M059J (cell line): ENCODE data around the gene LENG1. TPM values are rescaled to one million over a fixed set of nuclear protein-coding genes. Genes with fewer than 3 reads are reported as not detected.
A peak's percentile ranks its signal among the peaks of the same experiment; 100 is the strongest.
"Not testable (repeated sequence)": the region's sequence is repeated elsewhere in the genome, so short reads cannot be mapped to it uniquely, and the experiment has no call there.

Experiments
- DNase-seq: peaks from one replicate; pipeline ENCODE4 v3.0.0-alpha.2; 2012; ENCODE audit warnings: low read depth
- total RNA-seq: library from RNA; depleted of rRNA; stranded (reverse); fragments of >200 nt; shearing (Covaris generic); gene quantifications from 2 replicates; pipeline ENCODE4 v1.2.3, GENCODE V29; 2014; rRNA removed

The LENG1 gene
- 9.1 and 15.1 TPM in 2 replicates for total RNA-seq

DNA sequence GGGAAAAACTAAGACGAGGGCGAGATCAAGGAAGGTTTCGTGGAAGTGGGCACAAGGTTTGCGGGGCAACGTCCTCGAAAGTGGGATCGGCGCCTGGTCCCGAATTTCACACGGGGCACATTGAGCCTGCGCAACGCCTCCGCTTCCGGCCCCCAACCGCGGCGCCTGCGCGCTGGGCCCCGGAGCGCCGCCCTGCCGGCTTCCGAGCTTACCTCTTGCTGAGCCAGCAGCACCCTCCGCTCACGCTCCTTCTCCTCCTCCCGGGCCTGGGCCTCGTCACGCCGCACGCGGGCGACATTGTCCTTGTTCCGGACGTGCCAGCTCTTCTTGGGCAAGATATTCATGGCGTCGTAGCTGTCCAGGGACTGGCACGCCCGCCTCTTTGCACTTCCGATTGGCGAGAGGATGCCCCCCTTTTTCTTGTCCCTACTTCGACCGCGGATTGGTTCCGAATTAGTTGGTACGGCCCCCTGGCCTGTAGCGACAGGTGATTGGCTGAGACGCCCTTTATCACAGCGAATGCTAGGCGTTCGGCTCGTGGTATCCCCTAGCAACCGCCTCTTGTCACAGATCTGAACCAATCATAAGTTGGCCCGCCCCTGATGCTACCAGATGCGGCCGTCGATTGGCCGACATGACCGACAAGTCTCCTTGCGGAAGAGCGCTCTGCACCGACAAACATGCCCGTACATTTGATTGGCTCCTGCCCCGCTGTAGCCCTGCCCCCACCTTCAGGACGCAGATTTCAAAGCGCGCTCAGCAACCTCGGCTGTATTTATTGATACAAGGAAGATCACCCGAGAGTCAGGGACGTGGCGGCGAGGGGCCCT lies at the start of gene LENG1:
TSS of gene LENG1 (minus strand) at position 370 of the 830 bp plus-strand sequence. CDS start at position 344, 26 bp downstream.
- peak; percentile 100 for DNase-seq

- DNase-seq = peak; percentile 49
Measured at GRCh38 chr19:54208784-54209057, 49.2 kb upstream of the LENG1 start.

GRCh38 chr19:54207983-54208783 lies 48.7 kb upstream of the LENG1 start:
- DNase-seq = peak; percentile 73

- no peak for DNase-seq
Measured at GRCh38 chr19:54207676-54207982, 48.1 kb upstream of the LENG1 start.

DNA sequence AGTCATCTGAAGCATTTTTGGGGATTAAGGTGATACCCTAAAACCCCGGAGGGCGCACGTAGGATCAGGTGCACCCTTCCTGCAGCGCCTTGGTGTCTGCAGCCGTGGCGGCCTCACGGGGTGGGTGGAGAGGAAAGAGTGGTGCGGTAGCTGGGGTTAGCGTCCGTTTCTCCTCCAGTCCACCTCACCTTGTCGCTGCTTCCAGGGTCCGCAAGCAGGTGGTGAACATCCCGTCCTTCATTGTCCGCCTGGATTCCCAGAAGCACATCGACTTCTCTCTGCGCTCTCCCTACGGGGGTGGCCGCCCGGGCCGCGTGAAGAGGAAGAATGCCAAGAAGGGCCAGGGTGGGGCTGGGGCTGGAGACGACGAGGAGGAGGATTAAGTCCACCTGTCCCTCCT lies 47.7 kb upstream of the LENG1 start:
- DNase-seq = not testable (repeated sequence)

DNA sequence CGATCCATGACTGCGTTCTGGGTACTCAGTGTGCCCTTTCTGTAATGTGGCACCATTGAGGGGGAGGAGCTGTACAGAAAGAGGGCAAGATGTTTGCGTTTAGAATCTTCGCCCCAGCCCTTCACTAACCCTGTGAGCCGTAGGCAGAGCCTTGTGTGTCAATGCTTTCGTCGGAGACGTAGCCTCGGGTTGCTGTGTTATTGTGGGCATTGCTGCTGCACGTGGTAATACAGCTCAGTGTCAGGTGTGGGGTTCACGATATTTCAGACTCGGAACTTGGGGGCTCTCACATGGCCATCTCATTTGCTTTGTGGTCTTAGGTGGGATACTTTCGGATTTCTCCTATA lies 47.3 kb upstream of the LENG1 start:
- no peak for DNase-seq

- no peak for DNase-seq
Measured at GRCh38 chr19:54206030-54206830, 46.7 kb upstream of the LENG1 start.

- DNase-seq = no peak
Measured at GRCh38 chr19:54204767-54205468, 45.4 kb upstream of the LENG1 start.

DNA sequence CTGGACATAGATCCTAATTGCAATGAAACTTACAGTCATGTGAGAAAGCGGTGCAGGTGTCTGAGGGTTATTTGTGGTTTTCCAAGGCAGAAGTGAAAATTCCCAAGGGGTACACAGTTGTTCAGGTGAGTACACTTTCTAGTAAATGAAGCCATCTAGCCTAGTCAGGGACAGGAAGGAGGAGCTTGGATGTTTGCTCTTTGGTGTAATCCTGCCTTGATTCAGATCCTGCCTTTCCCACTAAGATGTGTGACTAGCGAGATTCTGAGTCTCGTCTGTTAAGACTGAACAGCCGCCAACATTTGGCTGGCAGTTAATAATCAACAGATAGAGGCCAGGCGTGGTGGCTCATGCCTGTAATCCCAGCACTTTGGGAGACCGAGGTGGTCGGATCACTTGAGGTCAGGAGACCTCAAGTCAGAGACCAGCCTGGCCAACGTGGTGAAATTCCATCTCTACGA lies 43.7 kb upstream of the LENG1 start:
- DNase-seq = no peak

- no peak for DNase-seq
Measured at GRCh38 chr19:54201980-54202379, 42.5 kb upstream of the LENG1 start.

DNA sequence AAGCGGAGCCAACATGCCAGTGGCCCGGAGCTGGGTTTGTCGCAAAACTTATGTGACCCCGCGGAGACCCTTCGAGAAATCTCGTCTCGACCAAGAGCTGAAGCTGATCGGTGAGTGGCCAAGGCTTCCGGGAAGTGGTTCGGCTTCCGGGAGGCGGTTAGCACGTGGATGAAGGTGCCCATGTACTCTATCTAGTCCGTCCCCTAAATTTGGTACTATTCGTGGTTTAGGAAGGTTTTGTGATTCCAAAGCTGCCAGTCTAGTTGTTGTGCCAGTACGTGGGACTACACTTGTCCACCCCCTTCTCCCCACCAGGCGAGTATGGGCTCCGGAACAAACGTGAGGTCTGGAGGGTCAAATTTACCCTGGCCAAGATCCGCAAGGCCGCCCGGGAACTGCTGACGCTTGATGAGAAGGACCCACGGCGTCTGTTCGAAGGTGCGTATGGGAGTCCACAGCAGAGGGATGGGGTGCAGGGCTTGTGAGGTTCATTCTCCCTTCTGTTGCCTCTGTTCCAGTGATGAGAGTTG lies 41.7 kb upstream of the LENG1 start:
- no peak for DNase-seq

DNA sequence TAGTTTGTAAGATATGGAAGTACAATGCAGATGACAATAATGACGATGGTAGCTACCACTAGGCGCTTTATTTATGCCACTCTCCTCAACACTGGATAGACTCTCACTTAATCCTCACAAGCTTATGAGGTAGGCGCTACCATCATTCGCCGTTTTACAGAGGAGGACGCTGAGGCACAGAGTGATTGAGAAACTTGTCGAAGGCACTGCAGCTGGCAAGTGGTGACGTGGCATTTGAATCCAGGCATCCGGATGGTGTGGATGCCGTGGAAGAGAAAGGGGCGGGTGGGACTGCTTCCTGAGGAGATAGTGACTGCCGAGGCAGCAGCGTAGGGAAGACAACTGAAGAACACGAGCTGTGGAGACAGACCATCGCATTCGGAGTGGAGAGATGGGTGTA lies 39.9 kb upstream of the LENG1 start:
- DNase-seq = no peak

GRCh38 chr19:54197121-54197520 lies 37.6 kb upstream of the LENG1 start:
- DNase-seq = no peak

DNA sequence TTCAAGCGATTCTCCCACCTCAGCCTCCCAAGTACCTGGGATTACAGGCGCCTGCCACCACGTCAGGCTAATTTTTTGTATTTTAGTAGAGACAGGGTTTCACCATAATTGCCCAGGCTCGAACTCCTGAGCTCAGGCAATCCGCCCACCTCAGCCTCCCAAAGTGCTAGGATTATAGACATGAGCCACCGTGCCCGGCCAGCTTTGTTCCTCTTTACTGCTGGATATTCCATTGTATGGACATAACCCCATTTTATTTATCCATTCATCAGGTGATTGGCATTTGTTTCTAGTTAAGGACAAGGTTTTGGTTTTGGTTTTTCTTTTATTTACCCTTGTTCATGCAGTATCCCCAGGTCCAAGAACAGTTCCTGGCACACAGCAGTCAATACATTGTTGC lies 37.0 kb upstream of the LENG1 start:
- no peak for DNase-seq

GRCh38 chr19:54194463-54194862 lies 34.9 kb upstream of the LENG1 start:
- DNase-seq = not testable (repeated sequence)

DNA sequence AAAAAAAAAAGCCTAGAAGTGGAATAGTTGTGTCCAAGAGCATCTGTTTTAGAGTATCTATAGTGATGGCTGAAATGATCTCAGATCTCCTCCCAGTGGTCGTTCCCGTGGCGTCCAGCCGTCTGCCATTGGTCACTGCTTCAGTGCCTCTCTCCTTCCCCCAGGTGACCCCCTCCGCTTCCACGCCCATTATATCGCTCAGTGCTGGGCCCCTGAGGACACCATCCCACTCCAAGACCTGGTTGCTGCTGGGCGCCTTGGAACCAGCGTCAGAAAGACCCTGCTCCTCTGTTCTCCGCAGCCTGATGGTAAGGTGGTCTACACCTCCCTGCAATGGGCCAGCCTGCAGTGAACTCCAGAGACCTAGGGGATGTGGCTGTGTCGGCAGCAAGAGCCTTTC lies 33.5 kb upstream of the LENG1 start:
- no peak for DNase-seq

- DNase-seq = no peak
Measured at GRCh38 chr19:54191811-54192453, 32.4 kb upstream of the LENG1 start.

DNA sequence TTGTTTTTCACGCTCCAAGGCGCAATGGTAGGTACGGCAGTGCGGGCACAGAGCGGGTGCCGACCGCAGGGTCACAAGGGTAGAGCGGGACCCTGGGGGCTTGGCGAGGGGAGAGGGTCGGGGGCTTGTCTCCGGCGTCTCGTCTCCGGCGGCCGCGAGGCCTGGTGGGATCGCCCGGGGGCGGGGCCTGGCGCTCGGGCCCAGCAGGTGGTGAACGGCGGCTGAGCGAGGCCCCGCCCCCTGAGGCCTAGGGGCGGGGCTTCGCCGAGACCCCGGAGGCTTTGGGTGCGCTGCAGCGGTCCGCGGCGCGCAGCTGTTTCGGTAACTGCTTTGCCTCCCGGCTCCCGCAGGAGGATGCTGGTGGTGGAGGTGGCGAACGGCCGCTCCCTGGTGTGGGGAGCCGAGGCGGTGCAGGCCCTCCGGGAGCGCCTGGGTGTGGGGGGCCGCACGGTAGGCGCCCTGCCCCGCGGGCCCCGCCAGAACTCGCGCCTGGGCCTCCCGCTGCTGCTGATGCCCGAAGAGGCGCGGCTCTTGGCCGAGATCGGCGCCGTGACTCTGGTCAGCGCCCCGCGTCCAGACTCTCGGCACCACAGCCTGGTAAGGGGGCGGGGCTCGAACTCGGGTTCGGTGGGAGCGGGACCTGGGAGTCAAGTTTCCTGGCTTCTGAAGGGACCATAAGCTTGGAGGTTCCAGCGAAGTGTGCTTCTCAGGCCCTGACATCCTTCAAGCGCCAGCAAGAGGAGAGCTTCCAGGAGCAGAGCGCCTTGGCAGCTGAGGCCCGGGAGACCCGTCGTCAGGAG lies 31.7 kb upstream of the LENG1 start, which contains the start of gene TSEN34:
TSS of gene TSEN34 (plus strand) at position 298 of the 800 bp plus-strand sequence. CDS start at position 355, 57 bp downstream.
- DNase-seq = peak; percentile 81

GRCh38 chr19:54190503-54191010 lies 31.0 kb upstream of the LENG1 start:
- DNase-seq = peak; percentile 99
